Cardiac fibroblast (primary cell): ENCODE measurements around the gene ADARB1.

ENCODE experiments used
- DNase-seq, 2 donors: peaks; one replicate each; pipeline versions ENCODE4 v3.0.0 to v3.0.0-alpha.2; 2010; ENCODE audit warnings: low read depth in 2 of 2
- H3K4me3 ChIP-seq, 2 donors: replicated peaks in 1 of 2; 1 replicate in 1 of 2; 2 replicates in 1 of 2; pipeline ENCODE4 v1.5.1; 2011; ENCODE audit warnings: low read depth in 2 of 2, low read length in 2 of 2, mild to moderate bottlenecking in 2 of 2, moderate library complexity in 1 of 2
- CTCF ChIP-seq: IDR thresholded peaks from one replicate; pipeline ENCODE4 v1.5.1; 2011; ENCODE audit warnings: low read depth, mild to moderate bottlenecking, low read length, inconsistent platforms

Gene ADARB1

DNA sequence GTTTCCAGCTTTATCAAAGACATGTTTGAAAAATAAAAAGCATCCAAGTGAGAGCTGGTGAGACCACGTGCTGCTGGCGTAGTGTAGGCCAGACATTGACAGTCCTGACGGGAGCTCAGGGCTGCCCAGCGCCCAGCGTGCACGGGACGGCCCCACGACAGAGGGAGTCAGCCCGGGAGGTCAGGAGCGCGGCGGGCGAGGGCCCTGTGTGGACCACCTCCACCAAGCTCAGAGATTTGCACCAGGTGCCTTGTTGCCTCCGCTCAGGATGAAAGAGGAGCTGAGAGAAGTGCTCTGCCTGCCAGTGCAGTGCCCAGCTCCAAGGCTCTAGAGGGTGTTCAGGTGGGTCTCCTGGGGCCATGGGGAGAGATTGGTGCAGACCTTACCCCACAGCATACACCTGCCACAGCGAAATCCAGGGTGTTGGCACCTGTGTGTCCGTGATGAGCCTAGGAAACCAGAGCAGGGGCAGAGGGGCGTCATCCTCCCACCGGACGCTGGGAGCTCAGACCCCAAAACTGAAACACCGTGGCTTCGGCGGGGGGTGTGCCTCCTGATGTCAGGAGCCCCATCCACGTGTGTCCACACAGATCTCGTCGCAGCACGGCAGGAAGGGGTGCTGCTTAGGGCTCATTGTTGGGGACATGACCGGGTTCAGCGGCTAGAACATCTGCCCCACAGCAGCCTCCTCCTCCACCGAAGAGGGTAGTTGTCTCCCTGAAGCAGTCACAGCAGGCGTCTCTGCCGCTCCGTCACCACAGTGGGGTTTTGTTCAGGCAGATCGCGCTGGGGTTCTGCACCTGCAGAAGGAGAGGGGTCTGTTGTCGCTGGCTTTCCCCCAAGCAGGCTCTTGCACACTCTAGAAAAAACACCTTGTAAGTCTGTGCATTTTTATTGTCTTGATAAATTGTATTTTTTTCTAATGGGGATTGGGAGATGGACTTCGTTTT, 149.1 kb downstream of the ADARB1 start:
- no peak for DNase-seq
- H3K4me3 ChIP-seq, result no peak overlapping the region
- no peak for TF ChIP-seq CTCF

DNA sequence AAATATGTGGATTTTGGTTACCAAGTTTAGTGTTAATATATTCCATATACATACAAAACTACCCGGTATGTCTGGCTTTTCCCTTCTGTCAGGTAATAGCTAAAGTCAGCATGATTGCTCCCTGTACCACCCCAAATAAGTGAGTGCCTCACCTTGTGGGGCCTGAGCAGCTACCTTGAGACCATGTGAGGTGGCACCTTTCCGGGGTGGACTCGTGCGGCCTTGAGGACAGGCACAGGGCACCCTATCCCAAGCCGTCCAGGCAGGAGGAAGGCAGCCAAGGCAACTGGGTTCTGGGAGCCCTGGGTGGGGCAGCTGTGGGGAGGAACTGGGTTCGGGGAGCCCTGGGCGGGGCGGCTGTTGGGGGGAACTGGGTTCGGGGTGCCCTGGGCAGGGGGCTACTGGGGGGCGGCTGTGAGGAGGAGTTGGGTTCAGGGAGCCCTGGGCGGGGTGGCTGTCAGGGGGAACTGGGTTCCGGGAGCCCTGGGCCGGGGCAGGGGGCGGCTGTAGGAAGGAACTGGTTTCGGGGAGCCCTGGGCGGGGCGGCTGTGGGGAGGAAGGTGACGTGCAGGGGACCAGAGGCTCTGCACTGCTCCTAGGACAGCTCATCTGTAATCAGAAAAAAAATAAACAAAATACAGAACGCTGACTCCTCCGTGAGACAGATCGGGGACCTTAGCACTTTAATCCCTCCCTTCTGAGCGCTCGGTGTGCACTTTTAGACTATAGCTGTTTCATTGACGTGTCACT, 150.0 kb downstream of the ADARB1 start:
- H3K4me3 ChIP-seq, result no peak overlapping the region
- DNase-seq, result peak in 1 of 2 donors; percentile 18
- TF ChIP-seq CTCF, result no peak

GRCh38 chr21:45225041-45225740, 150.8 kb downstream of the ADARB1 start:
- no peak for DNase-seq
- TF ChIP-seq CTCF, result no peak
- no peak overlapping the region for H3K4me3 ChIP-seq

GRCh38 chr21:45225741-45226327, 151.5 kb downstream of the ADARB1 start:
- DNase-seq, result no peak
- TF ChIP-seq CTCF, result no peak
- no peak overlapping the region for H3K4me3 ChIP-seq

DNA sequence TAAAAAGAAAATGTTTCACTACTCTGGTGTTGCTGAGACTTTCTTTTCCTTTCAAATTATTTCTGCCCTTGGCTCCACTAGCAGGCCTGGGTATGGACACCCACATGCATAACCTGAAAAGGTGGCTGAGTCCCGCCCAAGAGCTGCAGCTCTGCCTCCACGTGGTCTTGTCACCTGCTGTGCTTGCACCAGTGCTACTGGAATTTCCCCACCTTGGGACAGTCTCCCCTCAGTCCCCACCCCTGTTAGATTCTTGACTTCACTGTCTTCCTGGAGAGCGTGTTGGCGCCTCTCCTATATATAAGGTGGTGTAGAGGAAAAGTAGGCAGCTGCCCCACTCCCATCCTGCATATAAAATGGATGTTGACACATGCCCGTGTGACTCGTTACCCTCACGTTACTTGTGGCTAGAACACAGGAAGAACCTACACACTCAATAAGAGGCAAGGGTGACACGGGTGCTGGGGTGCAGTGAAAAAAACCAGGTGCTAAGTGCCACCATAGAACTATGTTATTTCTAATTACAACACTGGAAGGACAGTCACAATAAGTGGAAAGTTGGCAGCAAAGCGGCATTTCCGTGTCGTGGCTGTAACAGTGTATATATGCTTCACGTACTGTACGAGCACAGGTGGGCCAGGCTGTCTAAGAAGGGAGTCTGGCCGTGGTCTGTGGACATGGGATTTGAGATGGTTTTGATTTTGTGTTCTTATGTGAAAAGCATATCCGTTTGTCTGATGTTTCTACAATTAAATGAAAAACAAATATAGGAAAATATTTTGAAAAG, 152.4 kb downstream of the ADARB1 start:
- no peak for TF ChIP-seq CTCF
- DNase-seq, result no peak
- H3K4me3 ChIP-seq, result no peak overlapping the region

DNA sequence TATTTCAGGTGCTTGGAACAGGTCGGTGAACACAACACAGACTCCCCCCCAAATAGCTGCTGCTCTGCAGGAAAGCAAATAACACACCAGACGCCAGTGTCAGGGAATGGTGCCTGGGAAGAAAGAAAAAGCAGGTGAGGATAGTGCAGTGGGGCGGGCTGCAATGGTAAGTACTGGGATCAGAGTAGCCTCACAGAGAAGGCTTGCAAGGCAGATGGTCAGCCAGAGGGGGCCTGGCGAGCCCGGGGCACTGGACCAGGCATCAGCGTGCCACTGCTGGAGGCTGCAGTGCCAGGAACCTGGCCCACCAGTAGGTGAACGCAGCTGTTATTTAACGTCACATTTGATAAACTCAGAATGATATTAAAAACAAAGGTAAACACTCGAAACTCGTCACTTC, 153.4 kb downstream of the ADARB1 start:
- DNase-seq, result no peak
- peak; percentile 6 for TF ChIP-seq CTCF
- no peak overlapping the region for H3K4me3 ChIP-seq
